HG03457 (cell line): ENCODE measurements around the gene PRCP.

Experiments
- ATAC-seq: cut with Tn5 transposase; IDR thresholded peaks from one replicate; pipeline ENCODE4 v1.9.1; 2021; ENCODE audit warnings: moderate number of reproducible peaks; ENCODE audit not compliant: unreplicated experiment

Gene PRCP

DNA sequence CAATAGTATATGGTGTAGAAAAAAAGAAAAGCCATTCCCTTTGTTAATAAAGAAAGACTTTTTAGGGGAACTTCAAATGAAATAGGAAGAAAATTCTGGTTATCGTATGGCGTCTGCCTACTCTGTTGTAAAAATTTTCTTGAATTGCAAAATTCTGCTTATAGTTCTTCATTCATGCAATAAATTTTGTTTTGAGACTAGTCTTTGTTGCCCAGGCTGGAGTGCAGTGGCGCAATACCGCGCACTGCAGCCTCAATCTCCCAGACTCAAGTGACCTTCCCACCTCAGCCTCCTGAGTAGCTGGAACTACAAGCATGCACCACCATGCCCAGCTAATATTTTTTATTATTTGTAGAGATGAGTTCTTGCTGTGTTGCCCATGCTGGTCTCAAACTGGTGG, 7.1 kb upstream of the PRCP start:
- ATAC-seq: no peak

GRCh38 chr11:82906931-82907330, 6.7 kb upstream of the PRCP start:
- no peak for ATAC-seq

DNA sequence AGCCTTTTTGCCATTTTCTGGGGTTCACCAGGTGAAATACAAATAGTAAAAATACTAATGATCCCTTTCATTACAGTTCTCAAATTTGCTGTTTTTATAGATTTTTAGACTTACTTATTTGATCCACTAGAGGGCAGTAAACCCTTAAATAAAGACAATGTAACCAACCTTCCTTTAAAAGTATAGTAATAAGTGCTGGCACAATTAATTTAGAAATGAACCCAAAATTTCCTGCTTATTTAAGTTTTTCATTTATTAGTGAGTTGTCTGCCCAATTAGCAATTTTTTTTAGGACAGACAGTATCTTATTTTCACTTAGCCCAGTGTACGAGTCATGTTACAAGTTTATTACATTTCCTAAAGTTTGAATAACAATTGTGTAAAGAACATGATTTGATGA, 6.0 kb upstream of the PRCP start:
- ATAC-seq: no peak

GRCh38 chr11:82903843-82904586, 3.8 kb upstream of the PRCP start:
- ATAC-seq: no peak

DNA sequence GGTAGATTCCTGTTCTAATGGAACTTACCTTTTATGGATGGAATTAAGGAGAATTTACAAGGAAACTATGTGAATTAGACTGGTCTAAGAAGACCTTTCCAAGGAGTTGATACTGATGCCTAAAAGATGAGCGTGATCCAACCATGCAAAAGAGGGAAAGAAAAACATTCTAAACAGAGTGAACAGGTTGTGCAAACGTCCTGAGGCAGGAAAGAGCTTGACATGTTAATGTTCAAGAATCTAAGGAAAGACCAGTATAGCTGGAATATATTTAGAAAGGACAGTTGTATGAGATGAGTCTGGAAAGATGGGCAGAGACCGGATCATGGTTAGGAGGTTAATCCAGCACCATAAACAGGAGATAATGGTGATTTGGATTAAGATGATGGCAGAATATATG, 2.6 kb upstream of the PRCP start:
- ATAC-seq: no peak

DNA sequence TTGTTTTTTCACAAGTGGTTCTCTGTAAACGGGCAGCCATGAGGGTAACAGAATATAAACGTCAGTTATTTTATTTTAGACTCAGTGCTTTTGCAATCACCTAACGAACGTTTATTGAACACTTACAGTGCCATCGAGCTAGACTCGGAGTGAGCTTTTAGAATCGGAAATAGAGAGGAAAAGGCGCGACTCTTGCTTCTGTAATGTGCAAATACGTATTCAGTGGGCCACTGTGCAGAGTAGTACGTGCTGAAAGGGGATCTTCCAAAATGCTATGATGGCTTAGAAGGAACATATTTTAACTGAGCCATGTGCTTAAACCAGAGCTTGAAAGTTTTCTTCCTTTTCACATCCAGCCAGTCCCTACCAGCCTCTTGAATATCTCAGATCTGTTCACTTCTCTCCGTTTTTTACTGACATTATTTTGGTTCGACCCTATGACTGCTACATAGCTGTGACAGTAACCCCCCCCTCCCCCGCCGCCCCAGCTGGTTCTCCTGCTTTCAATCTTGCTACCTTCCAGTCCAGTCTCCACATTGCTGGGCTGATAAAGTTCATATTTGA, 1.8 kb upstream of the PRCP start:
- no peak for ATAC-seq

- ATAC-seq: peak; percentile 62
These were observed 1.1 kb upstream of the PRCP start, which contains the start of gene DDIAS for GRCh38 chr11:82901165-82901921. TSS of gene DDIAS (plus strand) at chr11:82901736. CDS start at chr11:82914739, 13,003 bp downstream.

DNA sequence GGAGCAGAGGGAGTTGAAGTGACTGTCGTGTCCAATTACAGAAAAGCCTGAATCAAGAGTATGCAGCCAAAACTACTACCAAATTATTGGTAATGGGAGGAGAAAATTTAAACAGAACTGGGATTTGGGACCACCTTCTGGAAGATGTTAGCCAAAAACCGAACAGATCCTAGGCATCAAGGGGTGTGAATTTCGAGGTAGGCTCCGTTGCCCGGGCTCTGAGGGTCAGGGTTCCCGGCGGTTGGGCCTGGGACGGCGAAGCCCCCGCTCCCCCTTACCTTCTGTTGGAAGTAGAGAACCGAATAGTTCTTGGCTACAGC, 313 bp downstream of the PRCP start:
- no peak for ATAC-seq

DNA sequence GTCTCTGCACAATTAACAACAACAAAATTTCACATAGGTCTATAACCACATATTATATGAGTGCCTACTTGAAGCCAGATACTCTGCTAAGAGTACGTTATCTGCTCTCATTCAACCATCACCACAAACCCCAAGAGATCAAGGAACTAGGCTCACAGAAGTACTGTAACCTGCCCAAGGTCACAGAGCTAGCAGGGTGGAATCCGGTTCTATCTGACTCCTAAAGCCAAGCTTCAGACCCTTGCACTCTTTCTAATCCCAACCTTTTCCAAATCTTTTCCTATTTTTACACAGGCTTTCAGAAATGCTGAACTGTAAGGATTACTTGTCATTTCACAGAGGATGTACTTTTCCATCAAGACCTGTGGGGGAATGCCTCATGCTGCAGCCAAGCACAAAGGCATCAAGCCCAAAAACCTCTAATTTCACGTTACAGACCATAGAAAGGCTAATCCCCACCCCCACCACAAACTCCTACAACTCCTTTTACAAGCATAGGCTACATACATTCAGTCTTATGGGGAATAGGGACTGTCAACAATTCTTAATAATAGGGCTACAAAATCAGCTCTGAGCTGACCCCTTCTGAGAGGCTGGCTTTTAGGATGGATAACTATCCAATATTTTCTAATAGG, 927 bp downstream of the PRCP start:
- no peak for ATAC-seq

GRCh38 chr11:82898241-82898640, 2.0 kb downstream of the PRCP start:
- no peak for ATAC-seq

DNA sequence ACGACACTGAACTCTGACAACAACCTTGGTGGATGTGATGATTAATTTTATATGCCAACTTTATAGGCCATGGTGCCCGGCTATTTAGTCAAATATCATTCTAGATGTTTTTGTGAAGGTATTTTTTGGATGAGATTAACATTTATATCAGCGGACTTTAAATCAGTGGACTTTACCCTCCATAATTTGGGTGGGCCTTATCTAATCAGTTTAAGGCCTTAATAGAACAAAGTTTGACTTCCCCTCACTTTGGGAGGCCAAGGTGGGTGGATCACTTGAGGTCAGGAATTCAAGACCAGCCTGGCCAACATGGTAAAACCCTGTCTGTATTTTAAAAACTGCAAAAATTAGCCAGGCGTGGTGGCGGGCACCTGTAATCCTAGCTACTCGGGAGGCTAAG, 4.0 kb downstream of the PRCP start:
- no peak for ATAC-seq

DNA sequence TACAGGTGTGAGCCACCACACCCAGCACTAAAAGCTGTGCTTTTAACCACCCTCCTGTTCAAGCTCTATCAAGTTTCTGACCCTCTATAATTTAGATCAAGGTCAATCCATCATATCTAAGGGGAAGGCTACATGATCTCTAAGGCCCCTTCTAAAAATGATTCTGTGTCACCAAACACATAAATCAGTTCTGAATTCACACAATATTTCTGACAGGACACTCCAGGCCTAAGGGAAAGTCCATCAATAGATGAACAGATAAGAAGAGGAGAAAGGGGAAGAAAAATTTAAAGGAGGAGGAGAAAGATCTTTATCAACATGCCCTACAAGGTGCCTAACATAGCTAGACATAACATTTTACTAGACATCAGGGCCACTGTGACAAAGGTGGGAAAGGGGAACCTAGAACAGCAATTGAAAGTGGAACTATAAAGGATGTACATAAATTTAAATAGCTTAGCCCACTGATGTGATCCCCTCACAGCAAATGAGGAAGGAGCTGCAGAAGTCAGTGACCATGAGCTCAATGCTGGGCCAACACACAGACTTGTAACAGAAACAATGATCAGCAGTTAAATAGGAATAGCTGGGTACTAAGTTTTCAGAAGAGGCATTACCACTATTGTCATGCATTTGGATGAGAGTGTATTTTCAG, 4.7 kb downstream of the PRCP start:
- ATAC-seq: no peak

DNA sequence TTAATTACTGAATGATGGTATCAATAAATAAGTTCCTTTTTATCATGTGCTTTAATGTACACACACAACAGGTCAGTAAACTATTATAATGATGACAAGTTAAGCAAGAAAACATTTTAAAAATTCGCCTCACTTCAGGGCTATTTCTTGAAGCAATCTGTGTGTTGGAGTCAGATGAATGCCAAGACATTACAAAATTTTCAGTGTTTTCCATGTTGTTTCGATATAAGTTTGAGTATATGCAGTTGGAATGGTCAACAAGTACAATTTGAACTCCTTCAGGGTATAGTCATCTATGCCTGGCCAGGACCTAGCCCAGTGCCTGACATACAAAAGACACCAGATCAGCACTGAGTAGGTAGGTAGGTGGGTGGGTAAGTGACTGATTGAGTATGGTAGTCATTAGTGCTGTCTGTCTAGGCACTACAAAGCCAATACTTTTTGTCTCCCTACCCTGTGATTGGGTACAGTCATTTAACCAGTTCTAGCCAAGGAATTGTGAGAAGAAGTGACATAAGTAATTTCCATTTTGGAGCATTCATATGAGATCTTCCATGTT, 7.5 kb downstream of the PRCP start:
- ATAC-seq: no peak

- no peak for ATAC-seq
These were observed 9.3 kb downstream of the PRCP start for GRCh38 chr11:82890936-82891335.

- ATAC-seq: no peak
These were observed 10.3 kb downstream of the PRCP start for GRCh38 chr11:82890002-82890341.

DNA sequence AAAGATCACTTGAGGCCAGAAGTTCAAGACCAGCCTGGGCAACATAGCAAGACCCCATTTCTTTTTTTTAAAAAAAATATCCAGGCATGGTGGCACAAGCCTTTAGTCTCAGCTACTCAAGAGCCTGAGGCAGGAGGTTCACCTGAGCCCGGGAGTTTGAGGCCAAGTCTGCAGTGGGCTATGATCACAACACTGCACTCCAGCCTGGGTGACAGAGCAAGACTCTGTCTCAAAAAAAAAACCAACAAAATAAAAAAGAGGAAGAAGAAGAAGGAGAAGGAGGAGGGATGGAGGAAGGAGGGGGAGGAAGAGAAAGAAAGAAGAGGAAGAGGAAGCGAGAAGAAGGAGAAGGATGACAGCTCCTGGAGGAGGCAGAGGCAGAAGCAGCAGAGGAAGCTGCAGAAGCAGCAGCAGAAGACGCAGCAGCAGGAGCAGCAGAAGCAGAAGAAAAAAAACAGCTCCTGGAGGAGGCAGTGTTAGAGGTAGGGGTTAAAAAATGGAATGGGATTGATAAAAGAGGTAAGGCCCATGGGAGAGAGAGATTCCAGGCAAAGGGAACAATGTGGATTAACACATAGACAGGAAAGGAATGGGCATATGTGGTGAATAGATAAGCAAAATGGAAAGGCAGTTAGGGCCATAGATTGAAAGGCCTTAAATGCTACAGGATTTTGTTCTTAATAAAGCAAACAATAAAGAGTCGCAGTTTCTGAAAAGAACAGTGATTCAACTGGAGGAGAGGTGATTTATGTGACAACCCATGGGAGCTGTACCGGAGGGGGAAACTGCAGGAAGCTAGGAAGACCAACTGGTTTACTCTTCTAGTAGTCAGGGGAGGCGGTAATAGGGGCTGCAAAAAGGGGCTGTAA, 10.9 kb downstream of the PRCP start:
- ATAC-seq: no peak

GRCh38 chr11:82883853-82884252, 16.4 kb downstream of the PRCP start:
- no peak for ATAC-seq

DNA sequence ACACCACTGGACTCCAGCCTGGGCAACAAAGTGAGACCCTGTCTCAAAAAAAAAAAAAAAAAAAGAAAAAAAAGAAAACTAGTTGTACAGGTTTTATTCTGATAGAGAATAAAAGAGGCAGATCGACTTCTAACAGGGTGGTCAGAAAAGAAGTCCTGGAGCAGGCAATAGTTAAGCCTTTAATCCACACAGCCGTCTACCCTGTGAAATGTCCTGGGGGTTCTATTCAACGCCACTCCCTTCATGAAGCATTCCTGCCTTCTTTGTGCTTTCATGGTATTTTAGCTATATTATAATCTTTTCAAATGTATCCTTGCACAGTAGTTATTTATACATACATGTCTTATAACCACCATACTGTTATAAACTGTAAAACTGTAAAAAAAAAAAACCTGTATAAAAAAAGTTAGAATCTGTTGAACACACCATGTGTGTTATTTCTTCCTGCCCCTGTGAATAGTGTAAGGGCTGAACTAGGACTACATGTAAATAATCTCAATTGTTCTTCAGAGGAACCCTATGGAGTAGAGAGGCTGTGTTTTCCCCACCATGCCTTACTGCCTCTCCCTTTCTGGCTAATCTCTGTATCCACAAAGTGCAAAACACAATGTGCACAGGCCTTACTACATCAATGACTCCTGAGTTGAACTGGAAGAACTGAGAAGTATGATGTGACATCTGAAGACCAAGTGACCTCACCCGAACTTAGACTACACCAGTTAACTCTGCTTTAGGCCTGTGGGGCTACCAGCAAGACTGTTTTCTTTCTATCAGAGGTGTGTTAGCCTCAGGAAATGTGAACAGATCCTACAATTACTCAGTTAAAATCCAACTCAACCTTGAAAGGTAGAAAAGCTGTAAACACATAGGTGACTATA, 25.3 kb downstream of the PRCP start:
- no peak for ATAC-seq

GRCh38 chr11:82873919-82874333, 26.3 kb downstream of the PRCP start:
- ATAC-seq: no peak
